ENCODE results near the gene NOSTRIN. TPM values are rescaled to one million over a fixed set of nuclear protein-coding genes. Genes with fewer than 3 reads are reported as not detected.

The NOSTRIN gene
- total and polyA plus RNA-seq, 8 donors: 14.4 to 67.3 (median 25.9) TPM

GRCh38 chr2:168794968-168795367 is 7.5 kb upstream of the NOSTRIN start:
- no peak for ATAC-seq
- Histone ChIP-seq H3K27ac (no peak overlapping the region), H3K4me1 (no peaks in the 10 kb centered on the region), H3K9me3 (no peaks in the 10 kb centered on the region), H3K4me3 (no peak overlapping the region), H3K27me3 (no peaks in the 10 kb centered on the region), H3K36me3 (no peaks in the 10 kb centered on the region)
- intact Hi-C loops (cut with DNase I): no loop called here
- no peak for FAIRE-seq
- 50 to 56% methylated on average over 1 of the region's 1 CpG for WGBS, 2 donors
- no peak for DNase-seq
- TF ChIP-seq, protein P1, sequence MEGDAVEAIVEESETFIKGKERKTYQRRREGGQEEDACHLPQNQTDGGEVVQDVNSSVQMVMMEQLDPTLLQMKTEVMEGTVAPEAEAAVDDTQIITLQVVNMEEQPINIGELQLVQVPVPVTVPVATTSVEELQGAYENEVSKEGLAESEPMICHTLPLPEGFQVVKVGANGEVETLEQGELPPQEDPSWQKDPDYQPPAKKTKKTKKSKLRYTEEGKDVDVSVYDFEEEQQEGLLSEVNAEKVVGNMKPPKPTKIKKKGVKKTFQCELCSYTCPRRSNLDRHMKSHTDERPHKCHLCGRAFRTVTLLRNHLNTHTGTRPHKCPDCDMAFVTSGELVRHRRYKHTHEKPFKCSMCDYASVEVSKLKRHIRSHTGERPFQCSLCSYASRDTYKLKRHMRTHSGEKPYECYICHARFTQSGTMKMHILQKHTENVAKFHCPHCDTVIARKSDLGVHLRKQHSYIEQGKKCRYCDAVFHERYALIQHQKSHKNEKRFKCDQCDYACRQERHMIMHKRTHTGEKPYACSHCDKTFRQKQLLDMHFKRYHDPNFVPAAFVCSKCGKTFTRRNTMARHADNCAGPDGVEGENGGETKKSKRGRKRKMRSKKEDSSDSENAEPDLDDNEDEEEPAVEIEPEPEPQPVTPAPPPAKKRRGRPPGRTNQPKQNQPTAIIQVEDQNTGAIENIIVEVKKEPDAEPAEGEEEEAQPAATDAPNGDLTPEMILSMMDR (IDR thresholded peaks at IDR 0.05): no peak

- no peak for ATAC-seq
Observed at GRCh38 chr2:168796090-168796577, 6.3 kb upstream of the NOSTRIN start.

GRCh38 chr2:168796583-168797285 is 5.7 kb upstream of the NOSTRIN start:
- peak in 1 of 4 donors; percentile 25 for ATAC-seq
- H3K4me3 ChIP-seq: no peak overlapping the region

More at GRCh38 chr2:168796090-168796577, 6.3 kb upstream of the NOSTRIN start:
- no peaks in the 10 kb centered on the region for H3K4me1 ChIP-seq
- no peaks in the 10 kb centered on the region for H3K9me3 ChIP-seq
- peak overlapping the region in 1 of 4 donors; percentile 18 for H3K27ac ChIP-seq
- no peaks in the 10 kb centered on the region for H3K27me3 ChIP-seq
- no peaks in the 10 kb centered on the region for H3K36me3 ChIP-seq
- TF ChIP-seq, protein P1 (IDR thresholded peaks at IDR 0.05): no peak
- intact Hi-C loops (cut with DNase I): no loop called here
- no peak for DNase-seq
- FAIRE-seq: no peak
- 85 to 91% methylated on average over 9 of the region's 9 CpGs for WGBS, 2 donors
- no peak overlapping the region for H3K4me3 ChIP-seq

GRCh38 chr2:168797286-168797655 is 5.2 kb upstream of the NOSTRIN start:
- no peaks in the 10 kb centered on the region for H3K36me3 ChIP-seq
- H3K4me1 ChIP-seq: no peaks in the 10 kb centered on the region
- H3K9me3 ChIP-seq: no peaks in the 10 kb centered on the region
- ATAC-seq (no peak), DNase-seq (no peak), FAIRE-seq (no peak)
- intact Hi-C loops (cut with DNase I): no loop called here
- no peaks in the 10 kb centered on the region for H3K27me3 ChIP-seq
- H3K4me3 ChIP-seq: no peak overlapping the region
- no peak overlapping the region for H3K27ac ChIP-seq
- TF ChIP-seq, protein P1 (IDR thresholded peaks at IDR 0.05): no peak

More at GRCh38 chr2:168796583-168797285, 5.7 kb upstream of the NOSTRIN start:
- no peaks in the 10 kb centered on the region for H3K4me1 ChIP-seq
- TF ChIP-seq, protein P1 (IDR thresholded peaks at IDR 0.05): no peak
- H3K27ac ChIP-seq: peak overlapping the region in 1 of 4 donors; percentile 18
- DNase-seq (no peak), FAIRE-seq (no peak)
- H3K9me3 ChIP-seq: no peaks in the 10 kb centered on the region
- no peaks in the 10 kb centered on the region for H3K27me3 ChIP-seq
- intact Hi-C loops (cut with DNase I): no loop called here
- no peaks in the 10 kb centered on the region for H3K36me3 ChIP-seq
- 70 to 72% methylated on average over 8 of the region's 8 CpGs for WGBS, 2 donors

Data from pancreas (tissue), 10 donors.